GM21381 (cell line): ENCODE measurements around the gene ADAMTSL5.

Source experiments
- ATAC-seq: cut with Tn5 transposase; IDR thresholded peaks from one replicate; pipeline ENCODE4 v1.9.1; 2021; ENCODE audit warnings: mild to moderate bottlenecking, moderate library complexity; ENCODE audit not compliant: unreplicated experiment

The ADAMTSL5 gene

DNA sequence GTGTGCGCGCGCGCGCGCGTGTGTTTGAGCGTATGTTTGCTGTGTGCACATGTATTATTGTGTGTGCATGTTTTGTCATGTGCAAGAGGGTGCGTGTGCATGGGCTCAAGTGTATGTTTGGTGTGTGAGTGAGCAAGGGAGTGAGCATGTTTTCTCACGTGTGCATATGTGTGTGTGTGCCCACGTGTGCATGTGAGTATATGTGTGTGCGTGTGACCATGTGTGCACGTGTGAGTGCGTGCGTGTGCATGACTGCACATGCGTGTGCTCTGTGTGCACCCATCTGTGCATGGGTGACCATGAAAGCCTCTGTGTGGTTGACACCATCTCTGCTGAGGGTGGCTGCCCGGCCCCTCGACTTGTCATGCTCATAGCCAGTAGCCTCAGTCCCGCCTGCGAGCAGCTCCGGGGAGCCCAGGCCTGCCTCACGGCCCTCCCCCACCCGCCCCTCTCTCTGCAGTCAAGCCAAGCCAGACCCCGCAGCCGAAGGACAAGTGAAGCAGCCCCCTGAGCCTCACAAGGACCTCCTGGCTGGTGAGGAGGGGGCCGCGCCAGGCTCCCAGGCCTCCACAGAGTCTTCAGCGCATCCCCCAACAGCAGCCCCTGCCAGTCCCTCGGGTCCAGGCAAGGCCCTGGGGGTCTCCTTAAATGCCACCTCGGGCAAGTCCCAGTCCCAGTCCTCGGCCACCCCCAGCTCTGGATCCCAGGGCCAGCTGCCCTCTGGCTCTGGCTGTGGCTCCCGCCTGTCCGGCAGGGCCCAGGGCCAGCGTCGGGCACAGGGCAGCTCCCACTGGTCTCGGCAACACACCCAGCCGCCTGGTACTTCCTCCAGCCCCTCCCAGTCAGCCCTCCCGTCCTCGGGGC lies 15.9 kb downstream of the ADAMTSL5 start:
- ATAC-seq, result no peak

DNA sequence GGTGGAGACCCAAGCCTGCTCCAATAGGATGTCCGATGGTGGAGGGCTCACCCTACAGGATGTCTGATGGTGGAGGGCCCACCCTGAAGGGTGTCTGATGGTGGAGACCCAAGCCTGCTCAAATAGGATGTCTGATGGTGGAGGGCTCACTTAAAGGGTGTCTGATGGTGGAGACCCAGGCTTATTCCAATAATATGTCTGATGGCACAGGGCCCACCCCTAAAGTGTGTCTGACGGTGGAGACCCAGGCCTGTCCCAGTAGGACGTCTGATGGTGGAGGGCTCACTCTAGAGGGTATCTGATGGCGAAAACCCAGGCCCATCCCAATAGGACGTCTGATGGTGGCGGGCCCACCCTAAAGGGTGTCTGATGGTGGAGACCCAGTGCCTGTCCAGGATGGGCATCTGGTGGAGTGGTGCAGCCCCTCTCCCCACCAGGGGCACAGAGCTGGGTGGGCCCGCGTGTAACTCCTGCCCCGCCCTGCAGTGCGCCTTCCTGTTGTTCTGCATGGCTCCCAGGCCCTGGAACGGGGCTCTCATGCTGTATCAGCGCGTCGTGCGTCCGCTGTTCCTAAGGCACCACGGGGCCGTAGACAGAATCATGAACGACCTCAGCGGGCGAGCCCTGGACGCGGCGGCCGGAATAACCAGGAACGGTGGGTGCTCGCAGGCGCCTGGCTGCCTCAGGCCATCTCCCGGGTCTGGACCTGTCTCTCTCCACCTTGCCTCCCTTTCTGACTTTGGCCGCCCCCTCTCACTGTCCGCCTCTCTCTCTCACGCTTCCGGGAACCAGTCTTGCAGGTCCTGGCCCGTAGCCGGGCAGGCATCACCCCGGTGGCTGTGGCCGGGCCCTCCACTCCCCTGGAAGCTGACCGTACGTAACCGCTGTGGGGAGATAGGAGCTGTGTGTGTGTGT lies 16.8 kb downstream of the ADAMTSL5 start:
- no peak for ATAC-seq

DNA sequence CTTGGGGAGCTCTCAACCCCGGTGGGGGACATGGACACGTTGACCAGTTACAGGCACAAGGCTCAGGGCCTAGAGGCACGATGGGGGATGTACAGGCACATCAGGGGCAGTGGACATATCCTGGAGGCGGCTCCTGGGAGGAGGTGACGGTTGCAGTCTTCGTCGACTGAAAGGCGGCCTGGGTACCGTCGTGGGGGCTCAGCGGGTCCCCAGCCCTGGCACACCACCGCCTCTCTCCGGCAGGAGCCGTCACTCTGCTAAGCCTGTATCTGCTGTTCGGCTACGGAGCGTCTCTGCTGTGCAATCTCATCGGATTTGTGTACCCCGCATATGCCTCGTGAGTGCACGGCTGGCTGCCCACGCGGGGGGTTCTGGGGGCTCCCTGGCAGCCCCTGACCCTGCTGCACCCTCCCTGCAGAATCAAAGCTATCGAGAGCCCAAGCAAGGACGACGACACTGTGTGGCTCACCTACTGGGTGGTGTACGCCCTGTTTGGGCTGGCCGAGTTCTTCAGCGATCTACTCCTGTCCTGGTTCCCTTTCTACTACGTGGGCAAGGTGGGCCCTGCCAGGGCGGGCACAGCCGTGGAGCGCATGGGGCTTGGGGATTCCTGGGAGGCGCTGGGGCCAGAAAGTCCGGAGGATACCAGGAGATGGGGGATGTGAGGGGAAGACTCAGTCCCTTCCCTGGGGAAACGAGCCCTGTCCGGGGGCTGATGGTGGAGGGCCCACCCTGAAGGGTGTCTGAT lies 17.6 kb downstream of the ADAMTSL5 start:
- no peak for ATAC-seq

DNA sequence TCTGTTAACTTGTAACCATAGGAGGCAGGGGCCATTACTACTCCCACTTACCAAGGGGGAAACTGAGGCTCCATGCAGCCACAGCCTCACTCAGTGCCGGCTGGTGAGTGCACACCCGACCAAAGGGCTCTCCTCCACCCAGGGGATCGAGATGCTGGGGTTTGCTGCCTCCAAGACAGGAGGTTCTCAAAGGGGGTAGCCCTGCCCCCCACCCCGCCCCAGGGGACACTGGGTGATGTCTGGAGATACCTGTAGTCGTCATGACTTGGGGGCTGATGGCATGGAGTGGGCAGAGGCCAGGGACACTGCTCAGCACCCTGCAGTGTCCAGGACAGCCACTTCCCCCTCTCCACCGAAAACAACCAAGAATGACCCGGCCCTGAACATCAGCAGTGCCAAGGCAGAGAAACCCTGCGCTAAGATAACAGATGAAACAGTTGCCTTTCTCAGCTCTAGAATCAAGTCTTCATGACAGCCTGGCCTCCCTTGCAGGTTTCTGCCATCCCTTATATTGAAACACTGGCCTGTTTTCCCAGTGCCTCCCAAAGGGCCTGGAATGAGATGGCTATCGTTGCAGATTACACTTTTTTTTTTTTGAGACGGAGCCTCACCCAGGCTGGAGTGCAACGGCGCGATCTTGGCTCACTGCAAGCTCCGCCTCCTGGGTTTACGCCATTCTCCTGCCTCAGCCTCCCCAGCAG lies 18.6 kb downstream of the ADAMTSL5 start:
- ATAC-seq, result no peak

DNA sequence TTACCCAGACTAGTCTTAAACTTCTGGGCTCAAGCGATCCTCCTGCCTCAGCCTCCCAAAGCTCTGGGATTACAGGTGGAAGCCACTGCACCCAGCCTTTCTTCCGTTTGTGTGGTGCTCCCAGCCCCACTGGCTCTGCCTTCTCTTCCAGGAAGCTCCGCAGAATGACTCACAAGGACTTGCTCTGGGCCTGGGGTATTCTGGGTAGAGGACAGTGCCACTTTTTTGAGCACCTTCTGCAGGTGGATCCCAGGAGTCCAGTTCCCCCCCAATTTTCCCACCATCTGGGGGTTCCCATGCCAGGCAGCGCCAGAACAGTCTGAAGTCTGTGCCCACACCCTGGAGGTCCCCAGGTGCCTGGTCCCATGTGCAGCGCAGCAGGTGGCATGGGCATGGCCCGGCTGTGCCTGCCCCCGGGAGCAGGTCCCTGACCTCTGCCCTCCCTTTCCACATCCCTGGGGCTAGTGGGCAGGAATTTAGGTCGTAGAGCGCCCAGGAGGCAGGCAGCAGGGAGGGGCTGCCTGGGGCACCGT lies 20.3 kb downstream of the ADAMTSL5 start:
- no peak for ATAC-seq

DNA sequence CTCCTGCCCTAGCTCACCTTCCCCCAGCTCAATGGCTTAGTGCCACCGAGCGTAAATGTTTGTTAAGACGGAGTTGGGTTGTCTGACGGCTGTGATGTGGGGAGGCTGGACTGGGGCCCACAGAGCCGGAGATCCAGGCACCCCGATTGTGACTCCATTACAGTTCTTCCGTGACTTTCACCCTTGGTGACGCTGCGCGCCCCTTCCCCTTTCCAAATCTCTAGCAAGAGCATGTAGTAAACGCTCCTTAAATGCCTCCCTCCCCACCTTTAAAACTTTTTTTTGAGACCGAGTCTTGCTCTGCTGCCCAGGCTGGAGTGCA lies 21.0 kb downstream of the ADAMTSL5 start:
- ATAC-seq, result no peak

DNA sequence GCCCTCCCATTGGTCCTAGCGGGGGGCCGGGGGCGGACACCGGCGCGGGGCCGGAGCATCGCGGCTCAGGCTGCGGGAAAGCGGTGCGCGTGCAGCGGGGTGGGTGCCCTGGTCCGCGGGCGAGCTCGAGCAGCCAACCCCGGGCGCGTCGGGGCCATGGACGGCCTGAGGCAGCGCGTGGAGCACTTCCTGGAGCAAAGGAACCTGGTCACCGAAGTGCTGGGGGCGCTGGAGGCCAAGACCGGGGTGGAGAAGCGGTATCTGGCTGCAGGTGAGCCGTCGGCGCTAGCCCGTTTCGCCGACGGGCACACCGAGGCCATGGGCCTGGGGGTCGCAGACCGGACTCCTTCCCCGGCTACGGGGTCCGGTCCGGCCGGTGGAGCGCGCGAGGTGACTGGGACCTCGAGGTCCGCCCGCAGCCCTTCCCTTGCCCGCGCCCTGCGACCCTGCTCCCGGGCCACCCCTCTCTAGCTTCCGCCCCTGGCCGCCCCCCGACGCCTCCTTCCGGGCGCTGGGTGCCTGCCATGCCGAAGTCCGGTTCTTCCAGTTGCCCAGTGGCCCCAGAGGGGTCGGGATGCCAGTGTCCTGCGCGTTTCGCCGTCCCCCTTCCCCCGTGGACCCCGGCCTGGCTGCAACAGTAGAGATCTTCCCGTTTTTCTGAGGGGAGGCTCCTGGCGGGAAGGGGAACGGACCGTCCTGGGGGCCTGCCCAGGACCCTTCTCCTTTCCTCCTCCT lies 21.5 kb downstream of the ADAMTSL5 start, which contains the start of gene REEP6:
REEP6 (plus strand) TSS at position 68 of the 735 bp plus-strand sequence; CDS start at position 157, 89 bp downstream.
- no peak for ATAC-seq

DNA sequence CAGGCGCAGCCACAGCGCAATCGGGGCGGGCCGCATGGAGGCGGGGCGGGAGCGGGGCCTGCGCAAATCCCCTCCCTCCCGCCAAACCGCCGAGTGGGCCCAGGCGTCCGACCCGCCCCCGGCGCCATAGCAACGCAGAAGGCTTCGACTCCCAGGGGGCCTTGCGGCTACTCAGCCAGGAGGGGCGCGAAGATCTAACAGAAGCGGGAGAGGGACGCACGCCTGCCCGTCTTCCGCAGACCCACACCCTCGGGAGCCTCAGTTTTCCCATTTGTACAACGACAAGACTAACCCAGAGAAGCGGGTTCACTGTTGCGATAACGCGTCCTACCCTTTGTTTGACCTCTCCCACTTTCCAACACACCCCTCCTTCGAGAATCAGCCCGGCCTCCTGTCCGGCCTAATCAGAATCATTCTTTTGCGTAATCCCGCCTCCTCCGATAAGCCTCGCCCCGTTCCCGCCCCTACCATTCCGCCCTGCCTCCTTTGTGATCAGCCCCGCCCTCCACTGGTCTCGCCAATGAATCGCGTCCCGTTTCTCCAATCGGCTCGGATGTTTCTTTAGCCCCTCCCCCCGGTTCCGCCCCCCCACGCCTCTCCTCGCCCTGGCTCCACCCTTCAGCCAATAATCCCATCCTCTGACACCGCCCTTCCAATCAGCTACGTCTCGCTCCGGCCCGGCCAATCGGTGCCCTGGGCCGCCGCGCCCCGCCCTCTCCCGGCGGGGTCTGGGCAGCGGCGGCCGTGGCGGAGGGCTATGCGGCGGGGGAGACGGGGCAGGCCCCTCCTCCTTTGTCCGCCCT lies 22.3 kb downstream of the ADAMTSL5 start, which contains the start of gene PCSK4:
PCSK4 (minus strand) TSS at position 40 of the 803 bp plus-strand sequence; CDS start at position 36, 4 bp downstream.
- ATAC-seq, result peak; percentile 81

DNA sequence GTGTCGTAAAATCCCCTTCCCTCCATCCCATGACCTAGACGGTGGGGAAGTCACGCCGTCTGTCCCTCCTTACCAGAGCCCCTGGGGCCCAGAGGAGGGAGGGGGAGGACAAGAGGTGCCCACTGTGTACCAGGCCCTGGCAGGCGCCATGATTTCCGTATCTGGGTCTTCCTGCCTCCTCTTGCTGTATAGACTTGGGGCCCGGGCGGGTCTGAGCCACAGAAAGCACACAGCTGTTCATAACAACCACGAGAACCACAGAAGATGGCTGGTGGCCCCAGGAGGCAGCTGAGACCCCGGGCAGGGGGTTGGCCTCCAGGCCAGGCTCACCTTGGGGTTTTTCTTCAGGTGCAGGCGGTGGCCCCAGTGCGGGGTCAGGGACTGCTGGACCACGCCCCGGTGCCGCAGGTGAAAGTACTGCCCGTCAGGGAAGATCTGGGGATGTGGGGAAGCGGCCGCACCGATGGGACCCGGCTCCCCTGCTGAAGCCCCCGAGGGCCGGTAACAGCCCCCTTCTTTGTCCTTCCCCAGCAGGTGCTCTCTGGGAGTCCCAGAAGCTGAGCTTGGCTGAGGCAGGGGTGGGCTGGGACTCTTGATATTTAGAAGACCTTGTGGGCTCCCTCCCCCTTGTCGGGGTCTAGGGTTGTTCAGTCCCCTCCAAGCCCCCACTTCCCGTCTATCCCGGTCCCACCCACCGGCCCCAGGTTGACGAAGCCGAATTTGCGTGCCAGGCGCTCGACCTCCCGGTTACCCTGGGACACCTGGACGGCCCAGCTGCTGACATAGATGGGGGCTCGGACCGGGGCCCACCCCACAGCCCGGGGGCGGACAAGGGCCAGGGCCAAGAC lies 23.1 kb downstream of the ADAMTSL5 start:
- ATAC-seq, result no peak

DNA sequence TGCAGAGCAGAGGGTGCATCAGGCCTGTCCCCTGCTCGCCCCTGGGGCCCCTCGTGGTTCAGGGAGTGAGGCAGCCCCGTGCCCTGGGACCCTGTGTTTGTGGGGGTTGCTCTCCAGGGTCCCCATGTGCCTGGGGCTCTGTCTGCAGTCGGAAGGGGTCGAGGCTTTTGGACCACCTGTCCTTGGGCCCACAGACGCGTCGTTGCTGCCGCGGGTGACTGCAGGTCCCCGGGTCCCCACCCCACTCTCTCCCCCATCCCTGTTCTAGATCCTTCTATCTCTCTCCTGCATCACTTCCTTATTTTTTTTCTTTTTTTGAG lies 24.6 kb downstream of the ADAMTSL5 start:
- ATAC-seq, result no peak

DNA sequence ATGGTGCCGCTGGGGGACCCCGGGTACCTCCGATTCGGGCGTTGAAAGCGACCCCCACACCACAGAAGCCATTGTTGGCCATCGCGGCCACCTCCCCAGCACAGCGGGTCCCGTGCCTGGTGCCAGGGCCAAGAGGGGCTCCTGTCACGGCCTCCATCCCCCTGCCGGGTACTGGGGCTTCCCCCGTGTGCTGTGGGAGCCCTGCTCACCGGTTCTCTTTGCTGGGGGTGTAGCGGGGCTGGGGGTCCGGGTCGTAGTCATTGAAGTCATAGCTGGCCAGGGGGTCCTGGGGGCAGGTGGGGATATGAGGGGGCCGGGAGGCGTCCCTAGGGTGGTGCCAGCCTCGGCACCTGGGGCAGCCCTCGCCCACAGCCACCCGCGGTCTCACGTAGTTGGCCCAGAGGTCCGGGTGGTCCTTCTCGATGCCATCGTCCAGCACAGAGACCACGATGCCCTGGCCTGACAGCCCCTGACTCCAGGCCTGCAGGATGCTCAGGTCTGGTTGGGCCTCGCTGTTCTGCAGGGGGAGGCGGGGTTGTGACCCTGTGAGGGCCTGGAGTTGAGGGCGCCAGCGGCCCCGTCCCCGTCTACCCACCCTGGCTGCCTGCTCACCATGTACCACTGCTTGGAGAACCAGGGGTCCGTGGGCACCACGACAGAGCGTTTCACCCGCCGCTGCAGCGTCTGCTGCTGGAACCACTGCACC lies 25.1 kb downstream of the ADAMTSL5 start:
- no peak for ATAC-seq

DNA sequence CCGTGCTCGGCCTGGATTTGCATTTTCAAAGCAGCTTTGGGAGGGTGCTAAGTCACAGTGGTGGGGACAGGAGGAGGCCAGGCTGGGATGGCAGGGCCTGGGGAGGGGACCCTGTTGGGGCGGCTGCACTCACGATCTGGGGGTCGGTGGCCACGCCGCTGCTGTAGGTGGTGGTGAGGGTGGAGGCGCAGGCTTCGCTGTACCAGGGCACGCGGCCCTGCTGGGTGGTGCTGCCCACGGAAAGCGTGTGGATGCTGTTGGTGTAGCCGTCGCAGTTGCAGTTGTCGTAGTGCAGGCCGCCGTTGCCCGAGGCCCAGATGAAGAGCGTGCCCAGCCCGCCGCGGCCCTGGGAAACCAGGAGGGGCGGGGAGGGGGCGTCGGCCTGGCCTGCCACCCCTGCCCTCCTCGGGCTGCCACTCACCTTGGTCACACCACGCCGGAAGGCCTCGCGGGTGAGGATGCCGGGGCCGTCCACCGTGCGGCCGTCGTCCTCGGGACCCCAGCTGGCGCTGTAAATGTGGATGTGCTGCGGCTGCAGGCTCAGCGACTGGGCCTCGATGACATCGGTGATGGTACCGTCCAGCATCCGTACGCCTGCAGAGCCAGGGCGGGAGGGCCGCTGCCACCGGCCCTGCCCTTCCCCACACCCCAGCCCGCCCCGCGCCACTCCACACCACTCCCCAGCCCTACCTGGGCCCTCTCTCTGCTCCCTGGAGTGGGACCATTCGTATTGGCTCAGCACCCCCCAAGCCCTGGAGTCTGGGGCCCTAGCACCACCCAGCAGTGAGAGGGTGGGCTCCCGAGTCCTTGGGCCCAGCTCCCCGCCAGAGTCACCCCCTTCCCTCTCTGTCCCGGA lies 25.9 kb downstream of the ADAMTSL5 start:
- ATAC-seq, result no peak

DNA sequence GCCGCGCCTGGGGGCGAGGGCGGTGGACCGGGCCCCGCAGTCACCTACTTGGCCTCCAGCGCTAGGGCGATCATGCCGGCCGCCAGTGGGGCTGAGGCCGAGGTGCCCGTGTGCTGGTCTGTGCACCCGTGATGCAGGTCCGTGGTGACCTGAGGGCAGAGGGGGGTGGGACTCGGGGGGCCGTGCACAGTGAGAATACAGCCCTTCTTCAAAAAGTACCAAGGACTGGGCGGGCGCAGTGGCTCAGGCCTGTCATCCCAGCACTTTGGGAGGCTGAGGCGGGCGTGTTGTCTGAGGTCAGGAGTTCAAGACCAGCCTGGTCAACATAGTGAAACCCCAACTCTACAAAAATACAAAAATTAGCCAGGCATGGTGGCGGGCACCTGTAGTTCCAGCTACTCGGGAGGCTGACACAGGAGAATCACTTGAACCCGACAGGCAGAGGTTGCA lies 28.8 kb downstream of the ADAMTSL5 start:
- ATAC-seq, result no peak

DNA sequence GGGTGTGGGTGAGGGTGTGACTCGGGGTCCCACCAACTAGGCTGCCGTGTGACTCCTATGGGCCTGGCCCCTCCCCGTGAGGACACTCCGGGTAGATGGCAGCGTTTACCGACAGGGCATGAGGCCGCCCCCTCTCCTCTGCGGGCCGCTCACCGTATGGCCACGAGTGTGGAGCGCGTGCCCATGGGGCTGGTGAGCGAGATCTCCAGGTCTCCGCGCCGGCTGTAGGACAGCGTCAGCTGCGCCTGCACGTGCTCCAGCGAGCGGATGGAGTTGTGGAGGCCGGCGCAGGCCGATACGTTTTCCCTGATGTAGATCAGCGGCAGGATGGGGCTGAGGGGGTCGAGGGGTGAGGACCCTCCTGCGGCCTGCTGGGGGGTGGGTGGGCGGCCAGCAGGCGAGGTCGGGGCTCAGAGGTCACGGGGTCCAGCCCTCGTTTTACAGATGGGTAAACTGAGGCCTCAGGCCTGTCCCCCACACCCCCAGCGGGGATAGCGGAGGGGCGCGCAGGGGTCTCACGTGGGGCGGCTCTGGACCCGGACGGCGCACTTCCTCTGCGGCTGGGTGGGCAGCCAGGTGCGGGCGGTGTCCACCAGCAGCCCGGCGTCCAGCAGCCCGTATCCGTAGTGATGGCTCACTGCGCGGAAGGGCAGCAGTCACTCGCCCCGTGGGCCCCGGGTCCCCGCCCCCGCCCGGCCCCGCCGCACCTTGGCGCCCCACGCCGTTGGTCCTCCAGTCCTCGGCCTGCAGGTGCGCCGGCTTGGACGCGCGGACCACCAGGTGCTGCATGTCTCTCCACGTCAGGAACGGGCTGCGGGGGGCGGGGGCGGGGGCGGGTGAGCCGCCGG lies 29.5 kb downstream of the ADAMTSL5 start:
- ATAC-seq, result no peak

DNA sequence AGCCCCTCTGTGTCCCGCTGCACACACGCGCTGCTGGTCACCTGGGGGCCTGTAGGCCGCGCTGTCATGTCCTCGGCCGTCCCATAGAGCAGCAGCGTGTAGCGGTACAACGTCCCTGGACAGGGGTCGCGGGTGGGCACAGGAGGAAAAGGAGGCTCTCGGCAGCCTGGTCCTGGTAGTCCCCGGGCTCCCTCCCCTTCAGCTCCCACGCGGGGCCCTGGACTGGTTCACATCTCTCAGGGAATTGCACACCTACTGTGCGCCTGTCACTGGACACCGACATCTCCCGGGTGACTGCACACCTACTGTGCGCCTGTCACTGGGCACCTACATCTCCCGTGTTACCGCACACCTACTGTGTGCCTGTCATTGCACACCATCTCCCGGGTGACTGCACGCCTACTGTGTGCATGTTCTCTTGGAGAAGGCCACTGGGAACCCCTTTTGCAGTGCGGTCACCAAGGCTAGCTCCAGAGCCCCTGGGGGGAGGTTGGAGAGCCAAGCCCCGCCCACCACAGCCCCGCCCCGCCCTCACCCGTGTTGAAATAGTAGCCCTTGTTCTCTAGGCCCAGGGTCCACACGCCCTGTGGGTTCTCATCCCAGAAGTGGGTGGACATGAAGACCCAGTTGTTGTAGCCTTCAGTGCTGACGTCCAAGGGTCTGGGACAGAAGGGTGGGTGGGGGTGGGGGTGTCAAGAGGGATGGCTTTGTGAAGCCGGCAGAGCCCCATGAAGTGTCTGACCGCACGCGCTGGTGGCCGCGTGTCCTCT lies 30.3 kb downstream of the ADAMTSL5 start:
- ATAC-seq, result no peak
